GM19463 (cell line): ENCODE data around the gene TENM4.

Experiments used
- ATAC-seq: cut with Tn5 transposase; IDR thresholded peaks from one replicate; pipeline ENCODE4 v1.9.1; 2021; ENCODE audit warnings: mild to moderate bottlenecking, moderate library complexity; ENCODE audit not compliant: unreplicated experiment

Gene TENM4

DNA sequence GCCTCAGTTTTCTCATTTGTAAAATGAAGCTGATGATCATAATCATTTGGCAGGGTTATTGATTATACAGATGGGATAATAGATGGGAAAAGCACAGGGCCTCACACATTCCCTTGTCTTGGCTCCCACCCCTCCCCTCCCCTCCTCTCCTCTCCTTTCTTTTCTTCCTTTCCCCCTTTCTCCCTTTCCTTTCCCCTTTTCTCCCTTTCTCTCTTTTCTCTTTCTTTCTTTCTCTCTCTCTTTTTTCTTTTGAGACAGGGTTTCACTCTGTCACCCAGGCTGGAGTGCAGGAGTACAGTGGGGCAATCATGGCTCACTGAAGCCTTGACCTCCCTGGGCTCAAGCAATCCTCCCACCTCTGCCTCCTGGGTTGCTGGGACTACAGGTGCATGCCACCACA, 705.1 kb downstream of the TENM4 start:
- ATAC-seq, result no peak

DNA sequence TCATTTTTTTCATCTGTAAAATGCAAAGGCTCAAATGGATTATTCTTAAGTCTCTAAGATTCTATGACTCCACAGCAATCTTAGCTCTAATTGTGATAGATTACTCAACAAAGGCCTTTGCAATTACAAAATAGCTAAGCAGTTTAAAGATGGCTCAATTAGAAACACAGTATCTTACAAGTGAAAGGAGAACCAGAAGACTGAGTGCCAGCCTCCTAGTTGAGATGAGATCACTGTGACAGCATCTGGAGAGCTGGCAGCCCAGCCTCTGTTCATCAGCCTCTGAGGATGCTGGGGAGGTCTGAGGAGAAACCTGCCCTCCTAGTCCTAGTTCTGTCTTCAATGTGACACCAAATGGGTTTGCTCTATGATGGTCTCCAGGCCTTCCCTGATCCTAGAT, 707.8 kb downstream of the TENM4 start:
- no peak for ATAC-seq

DNA sequence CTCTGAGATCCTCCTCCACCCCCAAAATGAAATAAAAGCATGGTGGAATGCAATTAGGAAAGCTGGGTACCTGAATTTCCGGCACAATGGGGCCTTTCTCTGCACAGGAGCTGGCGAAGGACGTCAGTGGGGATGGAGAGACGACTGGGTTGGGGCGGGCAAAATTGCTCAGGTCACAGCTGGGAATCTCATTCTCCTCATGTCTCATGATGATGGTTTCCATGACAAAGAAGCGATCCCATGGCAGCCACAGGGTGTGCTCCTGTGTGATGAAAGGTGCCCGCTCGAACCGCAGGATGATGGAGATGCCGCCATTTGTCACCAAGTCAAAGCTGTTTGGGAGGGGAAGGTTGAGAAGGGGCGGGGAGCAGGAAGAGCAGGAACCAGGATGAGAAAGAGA, 708.6 kb downstream of the TENM4 start:
- ATAC-seq, result no peak

DNA sequence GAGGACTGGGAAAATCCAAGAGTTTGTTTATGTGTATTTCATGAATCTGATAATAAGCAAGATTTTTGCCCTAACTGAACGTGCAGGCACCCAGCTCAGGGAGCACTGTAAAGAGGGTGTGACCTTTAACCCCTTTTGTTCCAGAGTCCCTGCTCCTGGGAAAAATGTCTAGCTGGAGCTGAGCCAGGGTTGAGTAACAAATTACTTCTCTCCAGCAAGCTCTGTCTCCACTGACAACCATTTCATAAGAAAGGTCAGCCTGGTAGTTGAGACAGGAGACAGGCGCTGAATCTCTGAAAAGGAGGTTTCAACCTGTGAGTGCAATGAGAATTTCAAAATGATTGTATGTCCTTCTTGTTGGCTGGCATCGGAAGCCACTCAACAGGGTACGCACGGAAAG, 709.8 kb downstream of the TENM4 start:
- no peak for ATAC-seq

DNA sequence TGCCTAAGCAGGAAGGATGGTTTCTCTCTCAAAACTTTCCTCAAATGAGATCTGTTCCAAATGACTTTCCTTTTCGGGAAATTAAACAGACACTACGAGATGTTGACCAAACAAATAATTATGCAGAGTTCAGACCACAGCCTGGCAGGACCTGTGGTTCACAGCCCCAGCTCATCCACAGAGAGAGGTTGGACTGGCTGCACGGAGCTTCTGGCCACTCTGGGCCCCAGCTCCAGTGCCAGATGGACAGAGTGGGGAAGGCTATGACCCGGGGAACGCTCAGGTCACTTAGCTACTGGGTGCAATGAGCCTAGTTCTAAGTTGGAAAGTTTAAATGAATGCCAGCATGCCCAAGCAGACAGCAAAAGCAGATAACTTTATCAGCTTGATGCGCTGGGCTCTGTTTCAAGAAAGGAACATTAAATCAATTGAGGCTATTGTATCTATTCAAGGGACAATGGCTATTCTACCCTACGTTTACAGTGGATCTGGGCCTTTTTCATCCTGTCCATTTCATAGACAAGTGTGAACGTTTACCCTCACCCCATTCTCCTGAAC, 710.5 kb downstream of the TENM4 start:
- ATAC-seq, result no peak

DNA sequence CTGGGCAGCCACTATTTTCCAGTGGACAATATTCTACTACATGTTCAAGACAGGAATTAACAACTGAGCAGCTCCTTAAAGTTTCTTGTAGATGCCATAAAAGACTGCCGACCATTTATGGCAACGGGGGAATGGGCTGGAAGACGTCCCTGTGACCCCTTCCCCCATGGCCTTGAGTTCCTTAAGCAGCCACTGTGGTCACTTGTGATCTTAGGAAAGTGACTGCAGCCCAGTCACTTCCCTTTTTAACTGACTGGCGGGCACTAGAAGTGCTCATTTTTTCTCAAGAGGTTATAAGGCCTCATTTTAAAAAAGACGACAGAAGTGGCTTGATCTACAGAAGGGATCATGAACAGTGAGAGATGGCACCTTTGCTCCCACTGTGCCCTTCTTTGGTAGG, 713.0 kb downstream of the TENM4 start:
- ATAC-seq, result no peak

DNA sequence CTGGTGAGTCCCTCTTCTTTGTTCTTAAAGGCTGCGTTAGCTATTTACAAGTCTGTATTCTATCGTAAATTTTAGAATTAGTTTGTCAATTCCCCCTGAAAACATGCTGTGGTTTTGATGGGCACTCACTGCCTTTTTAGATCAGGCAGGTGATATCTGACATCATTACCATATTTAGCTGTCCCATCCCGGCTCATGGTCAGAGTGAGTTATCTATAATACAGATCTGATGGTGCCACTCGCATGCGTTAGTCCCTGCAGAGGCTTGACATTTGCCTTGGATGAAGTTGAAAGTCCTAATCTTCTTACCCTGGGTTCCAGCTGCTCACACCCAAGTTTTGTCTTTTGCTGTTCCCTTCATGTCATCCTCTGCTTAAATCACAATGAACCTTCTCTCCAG, 715.6 kb downstream of the TENM4 start:
- no peak for ATAC-seq

DNA sequence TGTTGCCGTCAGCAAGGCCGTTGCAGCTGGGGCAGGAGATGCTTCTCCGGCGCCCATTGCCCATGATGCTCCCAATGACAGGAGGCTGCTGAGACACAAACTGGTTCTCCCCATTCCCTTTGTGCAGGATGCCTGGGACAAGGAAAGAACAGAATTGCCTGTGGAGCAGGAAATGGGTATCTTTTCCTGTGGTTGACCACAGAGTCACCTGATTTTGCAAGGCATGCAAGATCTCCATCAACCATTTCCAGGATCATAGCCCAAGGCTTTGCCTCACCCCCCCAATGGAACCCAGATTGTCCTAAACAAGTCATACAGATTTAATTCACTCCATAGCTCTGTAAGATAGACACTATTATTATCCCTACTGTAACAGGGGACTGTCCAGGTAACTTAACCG, 718.0 kb downstream of the TENM4 start:
- ATAC-seq, result no peak

DNA sequence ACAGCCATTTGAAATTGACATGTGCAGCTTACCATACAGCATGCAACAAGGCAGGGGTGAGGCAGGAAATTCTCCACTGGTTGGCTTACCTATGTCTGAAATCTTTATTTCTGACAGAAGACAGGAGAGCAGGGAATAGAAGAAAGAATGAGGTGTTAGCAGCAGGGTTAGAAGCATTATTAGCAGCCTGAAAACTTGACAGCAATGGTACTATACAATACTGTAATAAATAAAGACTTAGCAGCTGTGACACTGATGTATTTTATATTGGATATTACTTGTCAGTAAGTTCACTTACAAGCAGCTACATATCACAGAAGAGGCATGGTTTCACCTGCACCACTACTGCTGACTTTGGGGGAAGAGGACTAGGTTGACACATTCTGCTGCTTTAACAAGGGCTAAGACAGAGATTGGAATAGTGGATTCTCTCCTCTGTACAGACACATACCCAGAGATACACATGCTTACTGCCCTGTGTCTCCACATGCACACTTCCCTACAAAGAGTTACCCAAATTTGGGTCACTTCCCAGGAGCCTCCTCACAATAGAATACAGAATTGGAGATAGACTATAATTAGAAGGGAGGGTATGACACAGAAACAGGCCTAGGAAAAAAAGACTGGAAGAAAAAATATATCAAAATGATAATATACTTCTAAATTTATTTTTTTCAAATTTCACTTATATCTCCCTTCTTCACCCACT, 720.4 kb downstream of the TENM4 start:
- no peak for ATAC-seq

DNA sequence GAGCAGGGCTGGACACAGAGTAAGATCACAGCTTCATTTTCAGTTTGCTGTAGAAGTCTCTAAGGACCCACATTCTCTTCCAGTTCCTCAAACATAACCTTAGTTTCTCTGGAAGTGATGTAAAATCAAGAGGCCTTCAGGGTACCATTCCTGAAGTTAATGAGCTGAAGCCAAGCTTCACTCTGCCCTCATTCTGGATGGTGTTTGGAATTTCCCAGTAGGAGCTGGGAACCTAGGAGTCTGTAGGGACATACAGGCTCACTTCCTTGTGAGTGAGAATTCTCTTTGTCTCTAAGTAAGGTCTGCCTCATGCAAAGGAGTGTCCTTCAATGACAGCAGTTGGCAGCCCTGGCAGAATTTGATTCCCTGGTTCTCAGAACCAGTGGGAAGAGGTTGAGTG, 723.8 kb downstream of the TENM4 start:
- no peak for ATAC-seq

DNA sequence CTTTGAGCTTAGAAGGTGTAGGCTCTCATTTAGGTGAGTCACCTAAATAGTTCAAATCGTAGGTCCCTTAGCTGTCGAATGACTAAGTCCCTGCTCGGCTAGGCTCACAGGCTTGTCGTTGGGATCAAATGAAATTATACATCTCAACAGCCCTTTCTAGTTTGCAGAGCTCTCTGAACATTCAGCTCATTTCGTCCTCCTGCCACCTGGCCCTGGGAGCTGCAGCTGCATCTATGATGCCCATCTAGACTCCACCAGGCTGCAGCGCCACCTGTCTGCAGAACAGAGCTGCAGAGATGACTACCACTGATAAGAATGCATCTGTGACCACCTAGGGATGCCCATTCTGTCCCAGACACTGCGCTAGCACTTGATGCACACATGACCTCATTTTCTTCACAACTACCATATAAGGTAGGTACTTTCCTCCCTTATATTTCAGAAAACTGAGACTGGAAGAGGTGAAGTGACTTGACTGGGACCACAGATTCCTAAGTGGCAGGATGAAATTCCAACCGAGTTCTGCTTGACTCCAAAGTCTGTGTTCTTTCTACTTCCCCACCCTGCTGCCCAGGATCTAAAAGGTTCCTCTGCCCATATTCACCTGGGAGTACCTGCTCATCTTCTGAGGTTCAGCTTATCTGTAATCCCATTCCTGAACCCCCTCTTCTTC, 725.1 kb downstream of the TENM4 start:
- no peak for ATAC-seq

DNA sequence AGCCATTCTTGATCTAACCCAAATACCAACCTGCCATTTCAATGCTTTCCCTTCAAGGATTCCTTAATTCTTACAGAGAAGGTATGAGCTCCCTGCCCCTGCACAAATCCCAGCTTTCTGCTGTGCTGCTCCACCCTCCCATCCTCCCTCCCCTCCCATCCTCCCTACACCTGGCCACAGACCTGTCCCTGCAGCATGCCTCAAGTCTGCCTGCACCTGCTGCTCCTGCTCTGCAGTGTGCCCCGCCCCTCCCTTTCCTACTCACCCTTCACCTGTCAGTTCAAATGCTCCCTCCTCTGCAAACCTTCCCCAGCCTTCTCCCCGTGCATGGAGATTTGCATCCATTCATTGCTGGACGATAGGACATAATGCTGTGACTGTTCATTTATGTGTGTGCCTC, 726.3 kb downstream of the TENM4 start:
- ATAC-seq, result no peak

DNA sequence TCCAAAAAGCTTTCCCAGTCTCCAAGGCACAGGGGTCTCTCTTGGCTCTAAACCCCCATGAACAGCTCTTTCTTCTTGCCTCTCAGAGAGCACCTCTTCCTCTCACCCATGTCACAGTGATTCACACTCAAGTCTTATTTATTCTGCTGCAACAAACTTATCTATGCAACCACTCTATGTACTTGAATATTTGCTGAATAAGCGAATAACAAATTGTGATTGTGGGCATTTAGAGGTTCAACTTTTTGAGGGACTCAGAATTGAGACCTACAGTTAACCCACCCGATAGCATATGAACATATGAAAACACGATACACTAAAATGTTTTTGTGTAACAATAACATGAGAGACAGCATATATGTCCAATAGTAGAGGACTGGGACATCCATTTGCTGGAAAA, 729.1 kb downstream of the TENM4 start:
- ATAC-seq, result no peak

DNA sequence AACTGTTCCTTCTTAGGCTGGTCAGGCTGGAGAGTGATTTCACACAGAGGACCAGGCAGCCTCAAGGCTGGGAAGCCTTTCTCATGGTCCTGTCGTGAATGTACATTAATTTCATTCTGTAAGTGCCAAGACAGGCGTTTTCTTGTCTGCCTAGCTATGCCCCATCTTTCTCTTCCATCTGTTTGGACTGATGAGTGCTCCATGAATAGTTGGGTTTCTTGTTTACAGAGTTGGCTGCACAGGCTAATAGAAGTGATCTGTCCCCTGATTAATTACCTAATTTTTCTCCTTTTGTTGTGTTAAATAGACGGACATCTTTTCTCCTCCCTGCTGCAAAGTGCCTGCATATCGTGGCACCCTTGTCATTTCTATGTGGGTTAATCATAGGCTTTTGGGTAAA, 730.4 kb downstream of the TENM4 start:
- ATAC-seq, result no peak

DNA sequence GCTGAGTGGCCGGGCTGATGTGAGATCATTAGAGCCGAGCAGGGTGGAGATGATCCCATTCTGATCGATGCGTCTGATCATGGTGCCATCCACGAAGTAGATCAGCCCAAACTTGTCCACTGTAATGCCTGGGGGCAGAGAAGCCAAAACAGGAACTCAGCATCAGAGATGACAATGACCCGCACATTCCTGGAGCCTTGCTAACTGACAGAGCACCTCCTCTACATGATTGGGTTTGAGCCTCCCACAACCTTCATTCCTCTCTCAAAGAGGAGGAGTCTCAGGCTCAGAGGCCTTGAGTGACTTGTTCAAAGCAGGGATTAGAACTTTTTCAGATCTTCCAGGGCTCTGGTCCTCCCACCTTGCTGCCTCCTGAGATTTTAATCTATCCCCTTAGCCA, 732.4 kb downstream of the TENM4 start:
- ATAC-seq, result no peak

DNA sequence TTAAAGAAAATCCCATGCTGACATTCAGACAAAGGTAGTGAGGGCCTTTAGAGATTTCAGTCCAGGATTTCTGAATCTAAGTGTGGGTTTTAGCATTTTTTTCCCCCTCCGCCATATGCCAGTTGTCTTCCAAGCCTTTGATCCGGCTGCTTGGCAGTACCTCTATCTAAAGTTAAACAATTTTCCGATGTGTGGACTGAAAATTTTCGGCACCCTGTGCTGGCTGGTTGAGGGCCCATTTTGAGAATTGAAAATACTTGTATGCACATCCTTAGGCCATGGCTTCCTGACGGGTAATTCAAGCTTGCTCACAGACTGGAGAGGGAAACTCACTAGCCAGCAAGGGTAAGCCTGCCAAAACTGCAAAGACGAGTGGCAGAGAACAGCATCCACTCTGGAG, 734.3 kb downstream of the TENM4 start:
- ATAC-seq, result no peak

DNA sequence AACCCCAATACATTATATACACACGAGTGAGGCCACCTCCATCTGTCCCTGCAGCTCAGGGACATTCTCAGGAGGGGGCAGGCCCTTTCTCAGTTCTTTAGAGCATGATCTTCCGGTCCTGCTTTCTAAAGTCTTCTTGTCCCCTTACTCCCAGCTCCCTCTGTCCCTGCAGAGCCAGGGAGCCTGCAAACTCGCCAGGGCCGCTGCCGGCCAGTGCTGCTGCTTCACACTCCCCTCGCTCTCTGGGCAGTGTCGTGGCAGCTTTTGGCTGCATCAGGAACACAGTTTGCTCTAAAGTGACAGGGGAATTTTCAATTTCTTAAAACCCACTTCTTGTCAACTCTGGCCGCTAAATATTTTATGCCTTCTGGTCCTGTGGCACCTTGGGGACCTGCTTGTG, 736.0 kb downstream of the TENM4 start:
- no peak for ATAC-seq

DNA sequence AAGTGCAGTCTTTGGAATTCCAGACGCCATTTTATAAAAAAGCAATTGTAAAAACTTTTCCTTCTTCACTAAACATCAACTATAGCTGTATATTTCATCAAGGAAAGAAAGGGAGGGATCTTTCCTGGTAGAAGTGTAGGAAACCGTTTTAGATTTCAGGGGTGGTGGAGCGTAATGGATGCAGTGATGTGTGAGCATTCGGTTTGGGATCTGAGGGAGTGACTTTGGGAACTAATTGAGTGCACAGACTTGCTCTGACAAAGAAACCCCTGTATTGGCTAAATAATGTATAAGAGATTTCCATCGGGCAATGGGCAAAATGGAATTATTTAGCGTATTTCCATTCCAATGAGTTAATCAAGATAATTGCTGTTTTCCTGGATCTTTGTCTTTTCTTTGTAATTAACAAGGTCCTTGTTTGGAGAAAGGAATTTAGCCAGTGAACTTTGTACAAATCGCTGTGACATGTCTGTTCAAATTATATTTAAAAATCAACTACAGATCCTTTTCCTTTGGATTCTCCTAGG, 741.2 kb downstream of the TENM4 start:
- no peak for ATAC-seq

DNA sequence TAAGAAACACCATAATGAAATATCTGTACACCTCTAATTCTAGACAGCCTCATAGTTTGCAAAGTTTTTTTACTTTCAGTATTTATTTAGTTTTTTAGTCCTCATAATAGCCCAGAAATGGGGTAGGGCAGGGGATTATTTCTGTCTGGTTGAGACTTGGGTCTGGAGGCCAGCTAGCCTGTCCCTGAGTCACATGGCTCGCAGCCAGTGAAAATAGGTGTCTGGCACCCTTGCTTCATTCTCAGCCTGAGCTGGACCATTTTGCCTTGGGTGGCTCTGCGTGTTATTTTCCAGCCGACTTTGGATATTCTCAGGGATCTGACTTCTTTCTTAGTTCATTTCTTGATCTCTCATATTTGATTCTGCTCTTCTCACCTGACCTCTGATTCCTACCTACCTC, 742.2 kb downstream of the TENM4 start:
- ATAC-seq, result no peak

DNA sequence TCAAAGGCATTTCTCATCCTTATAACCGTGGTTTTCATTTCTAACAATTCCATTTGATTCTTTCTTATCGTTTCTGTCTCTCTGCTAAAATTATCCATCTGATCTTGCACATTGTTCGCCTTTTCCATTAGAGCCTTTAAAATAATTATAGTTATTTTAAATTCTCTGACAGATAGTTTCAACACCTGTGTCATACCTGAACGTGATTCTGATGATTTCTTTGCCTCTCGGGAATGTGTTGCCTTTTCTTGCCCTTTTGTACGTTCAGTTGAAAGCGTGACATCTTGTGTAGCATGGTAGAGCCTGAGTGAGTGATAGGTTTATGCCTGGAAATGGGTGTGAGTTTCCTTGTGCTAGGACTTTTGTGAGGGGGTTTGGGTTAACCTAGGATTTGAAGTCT, 744.7 kb downstream of the TENM4 start:
- ATAC-seq, result no peak

DNA sequence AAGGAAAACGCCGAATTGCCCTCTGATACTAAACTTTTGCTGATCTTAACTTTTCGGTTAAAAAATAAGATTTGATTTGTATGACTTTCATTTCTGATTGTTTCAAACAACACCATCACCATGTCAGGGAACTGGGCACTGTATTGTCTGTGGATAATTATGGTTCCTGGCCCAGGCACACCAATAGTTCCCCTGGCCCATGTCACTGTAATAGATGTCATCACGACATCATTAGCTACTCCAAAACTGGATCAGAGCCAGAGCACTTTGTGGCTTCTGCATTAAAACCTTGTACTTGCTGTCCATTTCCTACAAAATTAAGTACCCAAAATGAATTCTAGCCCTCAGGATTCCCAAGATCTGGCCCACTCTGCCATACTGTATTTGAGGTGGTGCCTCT, 746.7 kb downstream of the TENM4 start:
- no peak for ATAC-seq

DNA sequence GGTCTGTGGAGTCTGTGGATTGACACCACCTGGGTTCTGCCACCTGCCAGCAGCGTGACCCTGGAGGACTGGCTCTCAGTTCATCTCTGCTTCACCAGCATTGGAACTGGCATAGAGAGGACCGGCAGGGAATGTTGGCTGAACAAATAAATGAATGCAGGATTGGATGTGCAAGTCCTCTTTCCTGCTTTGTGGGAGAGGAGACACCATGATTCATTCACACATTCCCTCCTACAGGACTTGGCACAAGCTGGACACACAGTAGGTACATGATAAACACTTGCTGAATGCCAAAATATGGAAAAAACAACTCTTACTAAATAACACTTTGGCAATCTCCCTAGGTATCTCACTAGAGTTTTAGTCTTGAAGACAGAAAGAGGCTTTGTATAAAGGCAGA, 749.6 kb downstream of the TENM4 start:
- ATAC-seq, result no peak
